ENCODE data around the gene SIX2. TPM values are rescaled to one million over a fixed set of nuclear protein-coding genes. Genes with fewer than 3 reads are reported as not detected.

SIX2 gene
- total RNA-seq, 1 donor from 2014 or later, result 0.38 TPM

GRCh38 chr2:45003579-45004551, 5.4 kb downstream of the SIX2 start:
- H3K4me3 ChIP-seq, result peak overlapping the region; percentile 27
- no peaks in the 10 kb centered on the region for H3K36me3 ChIP-seq
- no peak for TF ChIP-seq CTCF (IDR thresholded peaks at IDR 0.05)
- H3K4me1 ChIP-seq, result peaks cover 45% of the 10 kb centered on the region
- H3K9me3 ChIP-seq, result no peaks in the 10 kb centered on the region
- ATAC-seq, result no peak
- no peak overlapping the region for H3K27ac ChIP-seq
- peaks cover 100% of the 10 kb centered on the region for H3K27me3 ChIP-seq (ENCODE audit: low read depth)
- DNase-seq, result no peak
- intact Hi-C loops (cut with DNase I), result no loop called here

- H3K36me3 ChIP-seq, result no peaks in the 10 kb centered on the region
- intact Hi-C loops (cut with DNase I), result no loop called here
- no peak overlapping the region for H3K27ac ChIP-seq
- DNase-seq (no peak), ATAC-seq (no peak)
- no peak overlapping the region for H3K4me3 ChIP-seq
- peaks cover 100% of the 10 kb centered on the region for H3K27me3 ChIP-seq (ENCODE audit: low read depth)
- peaks cover 34% of the 10 kb centered on the region for H3K4me1 ChIP-seq
- TF ChIP-seq CTCF (IDR thresholded peaks at IDR 0.05), result no peak
- H3K9me3 ChIP-seq, result no peaks in the 10 kb centered on the region
These were observed 6.6 kb downstream of the SIX2 start for GRCh38 chr2:45002686-45003085.

GRCh38 chr2:45001869-45002385, 7.3 kb downstream of the SIX2 start:
- H3K27me3 ChIP-seq (ENCODE audit: low read depth), result peaks cover 97% of the 10 kb centered on the region

GRCh38 chr2:45000921-45001868, 8.1 kb downstream of the SIX2 start:
- no peak for TF ChIP-seq CTCF (IDR thresholded peaks at IDR 0.05)
- Histone ChIP-seq H3K4me3 (peak overlapping the region; percentile 33), H3K27ac (no peak overlapping the region), H3K9me3 (no peaks in the 10 kb centered on the region), H3K27me3 (ENCODE audit: low read depth) (peaks cover 92% of the 10 kb centered on the region), H3K4me1 (peaks cover 32% of the 10 kb centered on the region), H3K36me3 (no peaks in the 10 kb centered on the region)
- intact Hi-C loops (cut with DNase I), result no loop called here
- no peak for DNase-seq
- peak; percentile 8 to 51 for ATAC-seq

More at GRCh38 chr2:45001869-45002385, 7.3 kb downstream of the SIX2 start:
- no peak for TF ChIP-seq CTCF (IDR thresholded peaks at IDR 0.05)
- ATAC-seq, result no peak
- Histone ChIP-seq H3K27ac (no peak overlapping the region), H3K4me1 (peaks cover 32% of the 10 kb centered on the region), H3K36me3 (no peaks in the 10 kb centered on the region), H3K9me3 (no peaks in the 10 kb centered on the region), H3K4me3 (peak overlapping the region; percentile 33)
- intact Hi-C loops (cut with DNase I), result no loop called here
- no peak for DNase-seq

GRCh38 chr2:45000341-45000901, 8.8 kb downstream of the SIX2 start:
- TF ChIP-seq CTCF (IDR thresholded peaks at IDR 0.05), result no peak
- no peaks in the 10 kb centered on the region for H3K36me3 ChIP-seq
- no peak for DNase-seq
- no peaks in the 10 kb centered on the region for H3K9me3 ChIP-seq
- peaks cover 32% of the 10 kb centered on the region for H3K4me1 ChIP-seq
- no peak overlapping the region for H3K27ac ChIP-seq
- ATAC-seq, result peak; percentile 33 to 38
- intact Hi-C loops (cut with DNase I), result no loop called here
- peak overlapping the region; percentile 33 for H3K4me3 ChIP-seq
- H3K27me3 ChIP-seq (ENCODE audit: low read depth), result peaks cover 91% of the 10 kb centered on the region

All from lower lobe of right lung (tissue), 2 donors.